Activated CD4-positive, alpha-beta memory T cell treated with anti-CD3 and anti-CD28 coated beads, Interleukin-2, amount 10 ng/mL, durations not matched to agents 7 days and 5 days (primary cell): ENCODE results near the gene ELANE. TPM values are rescaled to one million over a fixed set of nuclear protein-coding genes. Genes with fewer than 3 reads are reported as not detected.
"Not testable (repeated sequence)": the region's sequence is repeated elsewhere in the genome, so short reads cannot be mapped to it uniquely, and the experiment has no call there.

ENCODE experiments used
- CTCF ChIA-PET: fragments of 350-600 bp; sonication (Branson Sonifier 250); formaldehyde crosslinking; loops from one replicate; lab custom pipeline; 2021; ENCODE audit warnings: antibody characterized with exemption, inconsistent platforms; lab: Charles Lee
- POLR2A ChIA-PET: fragments of 350-600 bp; sonication (Branson Sonifier 250); formaldehyde crosslinking; loops from one replicate; lab custom pipeline; 2021; ENCODE audit warnings: antibody characterized with exemption; lab: Charles Lee
- DNase-seq: peaks from one replicate; pipeline ENCODE4 v3.0.0-alpha.2; 2020
- H3K27ac Mint-ChIP-seq: one replicate; pipeline ENCODE4 v1.8.0; 2021; ENCODE audit warnings: mild to moderate bottlenecking, mixed read lengths
- H3K27me3 Mint-ChIP-seq: one replicate; pipeline ENCODE4 v1.8.0; 2021; ENCODE audit warnings: mixed read lengths
- H3K36me3 Mint-ChIP-seq: one replicate; pipeline ENCODE4 v1.8.0; 2021; ENCODE audit warnings: low read depth, mixed read lengths
- H3K4me1 Mint-ChIP-seq: one replicate; pipeline ENCODE4 v1.8.0; 2021; ENCODE audit warnings: mixed read lengths
- H3K4me3 Mint-ChIP-seq: one replicate; pipeline ENCODE4 v1.8.0; 2021; ENCODE audit warnings: mild to moderate bottlenecking, mixed read lengths
- H3K9me3 Mint-ChIP-seq: one replicate; pipeline ENCODE4 v1.8.0; 2021; ENCODE audit warnings: mixed read lengths
- total RNA-seq, 2 experiments: library from RNA; stranded (reverse); gene quantifications; one replicate each; pipeline ENCODE4 v1.2.3, GENCODE V29; 2021

Gene ELANE
- total RNA-seq, 2 experiments from 2014 or later, result not detected

DNA sequence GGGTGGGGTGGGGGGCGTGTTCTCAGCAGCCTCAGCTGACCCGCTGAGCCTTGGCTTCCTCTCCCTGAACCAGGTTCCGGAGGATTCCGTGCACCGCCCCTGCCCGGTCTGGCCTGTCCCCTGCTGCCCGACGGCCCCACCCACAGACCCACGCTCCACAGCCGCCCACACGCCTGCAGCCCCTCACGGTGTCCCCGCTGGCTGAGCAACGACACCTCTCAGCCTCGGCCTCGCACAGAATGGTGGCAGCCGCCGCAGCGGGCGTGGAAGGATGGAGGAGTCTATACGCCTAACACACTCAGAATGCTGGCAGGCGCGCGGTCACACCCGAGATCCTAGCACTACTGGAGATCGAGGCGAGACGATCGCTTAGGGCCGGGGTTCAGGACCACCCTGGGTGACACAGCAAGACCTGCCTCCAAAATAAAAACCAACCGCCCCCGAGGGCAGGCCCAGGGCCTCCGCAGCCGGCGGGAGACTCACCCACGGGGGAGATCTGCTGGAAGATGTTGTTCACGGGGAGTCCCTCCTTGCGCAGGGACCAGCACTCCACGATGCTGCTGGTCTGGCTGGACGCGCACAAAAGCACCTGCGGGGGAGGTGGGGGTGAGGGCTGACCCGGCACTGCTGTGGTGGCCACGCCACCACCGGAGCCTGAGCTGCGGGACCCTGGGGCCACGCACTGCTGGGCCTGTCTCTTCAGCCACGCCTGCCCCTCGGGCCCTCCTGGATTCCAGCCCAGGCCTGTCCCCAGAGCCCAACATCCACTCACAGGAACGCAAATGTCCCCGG, 32.5 kb downstream of the ELANE start:
- no peaks in the 10 kb centered on the region for H3K4me1 Mint-ChIP-seq
- no peak overlapping the region for H3K4me3 Mint-ChIP-seq
- ChIA-PET POLR2A (no interaction called here), CTCF (no interaction called here)
- no peaks in the 10 kb centered on the region for H3K9me3 Mint-ChIP-seq
- no peaks in the 10 kb centered on the region for H3K27me3 Mint-ChIP-seq
- no peak overlapping the region for H3K27ac Mint-ChIP-seq
- no peak for DNase-seq
- H3K36me3 Mint-ChIP-seq, result peaks cover 24% of the 10 kb centered on the region

DNA sequence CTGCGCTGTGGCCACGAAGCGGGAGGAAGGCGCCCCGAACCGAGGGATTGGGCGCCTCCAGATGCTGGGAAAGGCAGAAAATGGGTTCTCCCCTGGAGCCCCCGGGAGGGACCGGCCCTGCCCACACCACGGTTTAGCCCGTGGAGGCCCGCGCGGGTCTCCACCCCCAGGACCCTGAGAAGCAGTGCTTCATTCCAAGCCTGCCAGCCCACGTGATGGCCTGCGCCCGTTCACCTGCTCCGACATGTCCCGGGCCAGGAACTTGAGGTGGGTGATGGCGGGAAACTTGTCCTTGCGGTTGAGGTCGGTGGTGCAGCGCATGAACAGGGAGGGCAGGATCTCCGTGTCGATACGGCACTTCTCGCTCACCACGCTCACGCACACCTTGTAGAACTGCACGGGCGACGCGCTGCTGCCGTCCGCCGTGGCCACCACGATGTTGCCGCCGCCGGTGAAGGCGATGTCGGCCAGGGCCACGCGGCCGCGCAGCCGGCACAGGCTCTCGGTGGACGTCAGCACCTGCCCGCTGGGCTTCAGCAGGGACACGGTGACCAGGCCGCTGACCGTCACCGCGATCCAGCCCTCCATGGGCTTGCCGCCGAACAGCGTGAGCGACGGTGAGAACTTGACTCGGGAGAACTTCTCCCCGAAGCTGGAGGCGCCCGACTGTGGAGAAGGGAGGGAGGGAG, 33.6 kb downstream of the ELANE start:
- Mint-ChIP-seq H3K36me3 (peaks cover 26% of the 10 kb centered on the region), H3K9me3 (no peaks in the 10 kb centered on the region), H3K27ac (no peak overlapping the region), H3K4me3 (no peak overlapping the region), H3K27me3 (no peaks in the 10 kb centered on the region), H3K4me1 (no peaks in the 10 kb centered on the region)
- no peak for DNase-seq
- POLR2A ChIA-PET, result no interaction called here
- CTCF ChIA-PET, result no interaction called here

DNA sequence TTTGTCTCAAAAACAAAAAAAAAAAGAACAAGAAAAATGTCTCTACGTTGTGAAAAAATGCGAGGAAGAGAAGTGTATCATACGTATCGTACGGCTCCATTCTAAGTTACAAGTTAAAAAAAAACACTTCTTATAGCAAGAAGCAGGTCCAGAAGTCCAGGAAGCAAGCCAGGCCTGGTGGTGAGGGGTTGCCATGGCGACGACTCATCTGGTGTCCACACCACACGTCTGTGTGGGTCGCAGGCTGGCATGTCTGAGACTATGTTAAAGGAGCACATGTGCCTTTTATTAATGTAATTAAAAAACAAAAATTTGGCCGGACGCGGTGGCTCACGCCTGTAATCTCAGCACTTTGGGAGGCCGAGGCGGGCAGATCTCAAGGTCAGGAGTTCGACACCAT, 35.0 kb downstream of the ELANE start:
- CTCF ChIA-PET, result no interaction called here
- H3K9me3 Mint-ChIP-seq, result no peaks in the 10 kb centered on the region
- no peaks in the 10 kb centered on the region for H3K27me3 Mint-ChIP-seq
- POLR2A ChIA-PET, result no interaction called here
- H3K36me3 Mint-ChIP-seq, result peaks cover 14% of the 10 kb centered on the region
- peaks cover 6% of the 10 kb centered on the region for H3K4me1 Mint-ChIP-seq
- DNase-seq, result no peak
- H3K4me3 Mint-ChIP-seq, result no peak overlapping the region
- H3K27ac Mint-ChIP-seq, result no peak overlapping the region

DNA sequence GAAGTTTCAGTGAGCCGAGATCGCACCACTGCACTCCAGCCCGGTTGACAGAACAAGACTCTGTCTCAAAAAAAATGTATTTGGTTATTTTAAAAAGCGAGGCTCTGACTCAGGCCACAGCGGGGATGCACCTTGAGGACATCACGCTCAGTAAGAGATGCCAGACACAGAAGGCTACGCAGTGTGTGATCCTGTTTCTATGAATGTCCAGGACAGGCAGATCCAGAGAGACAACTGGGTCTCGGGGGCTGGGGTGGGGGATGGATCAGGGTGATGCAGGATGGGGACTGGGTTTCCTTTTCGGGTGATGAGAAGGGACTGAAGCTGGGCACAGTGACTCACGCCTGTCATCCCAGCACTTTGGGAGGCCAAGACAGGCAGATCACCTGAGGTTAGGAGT, 35.5 kb downstream of the ELANE start:
- ChIA-PET POLR2A (no interaction called here), CTCF (no interaction called here)
- H3K4me1 Mint-ChIP-seq, result peaks cover 8% of the 10 kb centered on the region
- H3K4me3 Mint-ChIP-seq, result no peak overlapping the region
- no peak for DNase-seq
- peaks cover 11% of the 10 kb centered on the region for H3K36me3 Mint-ChIP-seq
- H3K9me3 Mint-ChIP-seq, result no peaks in the 10 kb centered on the region
- no peaks in the 10 kb centered on the region for H3K27me3 Mint-ChIP-seq
- H3K27ac Mint-ChIP-seq, result no peak overlapping the region

DNA sequence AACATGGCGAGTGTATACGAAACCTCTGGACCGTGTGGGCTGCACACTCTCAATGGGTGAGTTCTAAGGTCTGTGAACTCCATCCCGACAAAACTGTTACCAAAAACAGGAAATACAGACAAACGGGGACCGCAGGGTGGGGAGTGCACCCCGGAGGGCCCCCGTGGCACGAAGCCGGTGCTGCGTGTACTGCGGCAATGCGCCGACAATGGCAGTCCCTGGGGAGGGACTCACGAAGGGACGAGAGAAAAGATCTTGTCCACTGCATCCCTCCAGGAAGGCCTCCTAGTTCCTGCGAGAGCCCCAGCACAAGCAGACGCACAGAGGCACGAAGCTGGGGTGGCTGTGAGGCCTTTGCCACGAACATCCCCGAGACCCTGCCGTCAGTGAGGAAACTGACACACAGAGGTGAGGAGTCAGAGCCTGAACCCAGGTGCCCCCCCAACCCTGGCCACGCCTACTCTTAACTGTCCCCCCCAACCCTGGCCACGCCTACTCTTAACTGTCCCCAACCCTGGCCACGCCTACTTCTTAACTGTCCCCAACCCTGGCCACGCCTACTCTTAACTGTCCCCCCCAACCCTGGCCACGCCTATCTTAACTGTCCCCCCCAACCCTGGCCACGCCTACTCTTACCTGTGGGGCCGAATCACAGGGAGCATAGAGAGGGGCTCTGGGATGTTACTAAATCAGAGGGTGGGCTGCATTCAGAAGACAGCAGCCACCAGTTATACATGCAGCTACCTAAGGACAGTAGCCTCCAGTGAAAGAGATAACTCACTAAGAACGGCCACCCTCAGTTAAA, 36.7 kb downstream of the ELANE start:
- no peak for DNase-seq
- CTCF ChIA-PET, result no interaction called here
- Mint-ChIP-seq H3K27me3 (no peaks in the 10 kb centered on the region), H3K36me3 (peaks cover 12% of the 10 kb centered on the region), H3K27ac (no peak overlapping the region), H3K9me3 (no peaks in the 10 kb centered on the region), H3K4me3 (no peak overlapping the region), H3K4me1 (peaks cover 16% of the 10 kb centered on the region)
- POLR2A ChIA-PET, result no interaction called here

DNA sequence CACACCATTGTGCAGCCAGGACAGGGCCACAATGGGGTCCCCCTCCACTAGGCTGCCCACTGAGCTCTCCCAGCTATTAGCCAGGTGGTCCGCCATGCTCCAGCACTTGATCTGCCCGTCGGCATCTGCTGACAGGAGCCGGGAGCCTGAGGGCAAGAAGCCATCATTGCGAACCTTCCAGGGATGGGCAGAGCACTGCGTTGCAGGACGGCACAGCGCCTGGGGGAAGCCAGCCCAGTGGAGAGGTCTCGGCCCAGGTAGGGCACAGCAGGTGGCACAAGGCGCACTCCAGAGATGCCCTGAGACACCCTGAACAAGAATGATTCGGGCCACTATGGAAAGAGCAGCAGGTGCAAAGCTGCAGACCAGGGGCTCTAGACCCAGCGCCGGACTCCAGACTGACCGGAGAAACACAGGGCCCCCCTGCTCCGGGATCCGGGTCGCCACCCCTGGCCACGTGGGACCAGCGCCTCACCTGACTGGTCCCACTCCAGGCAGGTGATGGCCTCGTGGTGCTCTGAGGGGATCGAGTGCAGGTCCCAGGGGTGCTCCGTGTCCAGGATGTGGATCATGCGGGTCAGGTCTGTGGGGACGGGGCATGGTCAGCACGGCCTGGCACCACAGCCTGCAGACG, 37.7 kb downstream of the ELANE start:
- Mint-ChIP-seq H3K27me3 (no peaks in the 10 kb centered on the region), H3K36me3 (peaks cover 12% of the 10 kb centered on the region), H3K9me3 (no peaks in the 10 kb centered on the region), H3K4me3 (no peak overlapping the region), H3K4me1 (peaks cover 19% of the 10 kb centered on the region), H3K27ac (no peak overlapping the region)
- CTCF ChIA-PET, result no interaction called here
- POLR2A ChIA-PET, result no interaction called here
- no peak for DNase-seq

DNA sequence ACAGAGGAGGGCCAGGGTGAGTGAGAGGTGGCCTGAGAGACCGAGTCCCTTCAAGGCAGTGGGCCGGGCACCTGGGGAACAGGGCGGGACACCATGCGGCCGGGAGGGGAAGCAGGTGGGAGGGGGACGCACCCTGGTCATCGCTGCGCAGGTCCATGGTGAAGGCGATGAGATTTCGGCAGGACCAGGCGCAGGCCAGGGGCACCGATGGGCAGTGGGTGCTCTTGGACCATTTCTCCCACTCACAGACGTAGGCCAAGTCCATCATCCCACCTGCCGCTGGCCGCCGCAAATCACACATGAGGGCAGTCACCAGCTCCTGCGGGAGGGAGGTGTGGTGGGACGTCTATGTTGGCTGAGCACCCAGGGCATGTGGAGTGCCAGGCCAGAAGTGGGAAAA, 38.7 kb downstream of the ELANE start:
- no peaks in the 10 kb centered on the region for H3K9me3 Mint-ChIP-seq
- no peak for DNase-seq
- H3K4me1 Mint-ChIP-seq, result peaks cover 19% of the 10 kb centered on the region
- CTCF ChIA-PET, result no interaction called here
- H3K27ac Mint-ChIP-seq, result peak overlapping the region; percentile 72
- peaks cover 12% of the 10 kb centered on the region for H3K36me3 Mint-ChIP-seq
- POLR2A ChIA-PET, result no interaction called here
- H3K27me3 Mint-ChIP-seq, result no peaks in the 10 kb centered on the region
- peak overlapping the region; percentile 61 for H3K4me3 Mint-ChIP-seq

DNA sequence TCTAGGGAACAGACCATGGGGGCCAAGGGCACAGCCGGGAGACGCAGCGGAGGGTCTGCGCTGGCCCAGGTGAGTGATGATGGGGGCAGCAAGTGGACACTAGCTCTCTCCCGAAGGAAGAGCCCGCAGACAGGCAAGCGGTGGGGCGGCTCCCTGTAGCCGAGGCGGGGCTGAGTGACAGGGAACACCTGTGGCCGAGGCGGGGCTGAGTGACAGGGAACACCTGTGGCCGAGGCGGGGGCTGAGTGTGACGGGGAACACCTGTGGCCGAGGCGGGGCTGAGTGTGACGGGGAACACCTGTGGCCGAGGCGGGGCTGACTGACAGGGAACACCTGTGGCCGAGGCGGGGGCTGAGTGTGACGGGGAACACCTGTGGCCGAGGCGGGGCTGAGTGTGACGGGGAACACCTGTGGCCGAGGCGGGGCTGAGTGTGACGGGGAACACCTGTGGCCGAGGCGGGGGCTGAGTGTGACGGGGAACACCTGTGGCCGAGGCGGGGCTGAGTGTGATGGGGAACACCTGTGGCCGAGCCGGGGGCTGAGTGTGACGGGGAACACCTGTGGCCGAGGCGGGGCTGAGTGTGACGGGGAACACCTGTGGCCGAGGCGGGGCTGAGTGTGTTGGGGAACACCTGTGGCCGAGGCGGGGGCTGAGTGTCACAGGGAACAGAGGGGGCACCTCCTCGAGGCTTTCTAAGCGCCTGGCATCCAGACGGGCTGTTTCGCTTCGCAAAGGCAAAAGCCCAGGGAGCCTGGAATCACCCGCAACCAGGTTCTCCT, 39.5 kb downstream of the ELANE start:
- H3K27me3 Mint-ChIP-seq, CTCF ChIA-PET, H3K9me3 Mint-ChIP-seq, DNase-seq: not testable (repeated sequence)
- H3K4me1 Mint-ChIP-seq, result peaks cover 19% of the 10 kb centered on the region
- H3K27ac Mint-ChIP-seq, result peak overlapping the region; percentile 72
- POLR2A ChIA-PET, result interaction anchor here (1.9 kb wide), 1 partner anchor 10 kb away, joined by 14 read pairs; no protein-coding TSS in a partner anchor
- peak overlapping the region; percentile 79 for H3K4me3 Mint-ChIP-seq
- peaks cover 17% of the 10 kb centered on the region for H3K36me3 Mint-ChIP-seq

DNA sequence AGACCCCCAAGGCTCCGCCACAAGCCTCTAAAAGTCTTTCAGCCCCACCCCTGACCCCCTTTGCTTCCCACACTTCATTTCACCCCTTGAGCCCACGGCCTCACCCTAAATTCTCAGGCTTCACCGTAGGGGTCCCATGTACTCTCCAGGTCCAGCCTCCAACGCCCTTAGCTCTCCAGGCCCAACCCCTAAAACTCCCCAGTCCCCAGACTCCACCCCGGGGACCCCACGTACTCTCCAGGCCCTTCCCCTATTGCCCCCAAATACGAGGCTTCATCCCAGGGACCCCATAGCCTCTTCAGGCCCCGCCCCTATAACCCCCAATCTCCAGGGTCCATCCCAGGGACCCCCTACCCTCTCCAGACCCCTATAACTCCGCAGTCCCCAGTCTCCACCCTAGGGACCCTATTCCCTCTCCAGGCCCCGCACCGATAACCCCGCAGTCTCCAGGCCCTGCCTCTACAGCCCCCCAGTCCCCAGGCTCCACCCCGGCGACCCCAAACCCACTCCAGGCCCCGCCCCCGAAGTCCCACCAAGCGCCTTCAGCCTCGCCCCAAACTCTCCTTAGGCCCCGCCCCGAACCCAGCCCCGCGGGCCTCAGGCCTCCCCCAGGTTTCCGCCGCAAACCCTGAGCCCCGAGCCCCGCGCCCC, 40.3 kb downstream of the ELANE start:
- ChIA-PET CTCF (interaction anchor here (0.8 to 2.0 kb wide), 5 partner anchors 17 to 128 kb away, joined by 4 to 17 read pairs (median 7); partner anchors contain the start of gene WDR18), POLR2A (interaction anchor here (0.8 to 5.0 kb wide), 10 partner anchors 10 to 381 kb away, joined by 3 to 79 read pairs (median 8); partner anchors contain the start of genes R3HDM4 and TMEM259)
- no peaks in the 10 kb centered on the region for H3K9me3 Mint-ChIP-seq
- H3K4me3 Mint-ChIP-seq, result peak overlapping the region; percentile 79
- H3K27ac Mint-ChIP-seq, result peak overlapping the region; percentile 78
- DNase-seq, result no peak
- H3K4me1 Mint-ChIP-seq, result peaks cover 19% of the 10 kb centered on the region
- H3K27me3 Mint-ChIP-seq, result no peaks in the 10 kb centered on the region
- H3K36me3 Mint-ChIP-seq, result peaks cover 23% of the 10 kb centered on the region

DNA sequence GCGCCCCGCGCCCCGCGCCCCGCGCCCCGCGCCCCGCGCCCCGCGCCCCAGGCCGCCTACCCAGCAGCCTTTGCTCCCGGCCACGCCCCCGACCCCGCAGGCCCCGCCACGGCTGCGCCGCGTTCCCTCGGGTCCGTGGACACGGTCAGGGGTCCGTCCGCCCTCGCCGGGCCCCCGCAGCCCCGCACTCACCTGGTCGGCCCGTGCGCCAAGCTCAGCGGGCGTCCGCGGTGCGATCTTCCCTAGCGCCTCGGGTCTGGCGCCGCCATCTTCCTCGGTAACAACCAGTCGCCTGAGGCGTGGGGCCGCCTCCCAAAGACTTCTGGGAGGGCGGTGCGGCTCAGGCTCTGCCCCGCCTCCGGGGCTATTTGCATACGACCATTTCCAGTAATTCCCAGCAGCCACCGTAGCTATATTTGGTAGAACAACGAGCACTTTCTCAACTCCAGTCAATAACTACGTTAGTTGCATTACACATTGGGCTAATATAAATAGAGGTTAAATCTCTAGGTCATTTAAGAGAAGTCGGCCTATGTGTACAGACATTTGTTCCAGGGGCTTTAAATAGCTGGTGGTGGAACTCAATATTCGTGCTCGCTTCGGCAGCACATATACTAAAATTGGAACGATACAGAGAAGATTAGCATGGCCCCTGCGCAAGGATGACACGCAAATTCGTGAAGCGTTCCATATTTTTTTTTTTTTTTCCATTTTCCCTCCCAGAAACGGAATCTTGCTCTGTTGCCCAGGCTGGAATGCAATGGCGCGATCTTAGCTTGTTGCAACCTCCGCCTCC, 41.0 kb downstream of the ELANE start, which contains the start of the genes MED16 and RNU6-9:
Gene MED16 (minus strand): TSS at position 294 of the 796 bp plus-strand sequence. CDS start 2,056 bp downstream, outside the sequence.
Gene RNU6-9 (plus strand): TSS at position 591 of the 796 bp plus-strand sequence.
- Mint-ChIP-seq H3K9me3 (no peaks in the 10 kb centered on the region), H3K27ac (peak within 1 kb of the TSS; percentile 93), H3K4me3 (peak within 1 kb of the TSS; percentile 82), H3K36me3 (peaks cover 20% of the 10 kb centered on the region), H3K4me1 (peaks cover 19% of the 10 kb centered on the region), H3K27me3 (no peaks in the 10 kb centered on the region)
- CTCF ChIA-PET, result interaction anchor here (0.6 to 2.0 kb wide), 8 partner anchors 16 to 352 kb away, joined by 3 to 17 read pairs (median 4); partner anchors contain the start of gene WDR18
- POLR2A ChIA-PET, result interaction anchor here (0.8 to 5.0 kb wide), 14 partner anchors 10 to 381 kb away, joined by 3 to 79 read pairs (median 4); partner anchors contain the start of genes R3HDM4, RNF126 and TMEM259
- DNase-seq, result peak; percentile 93

DNA sequence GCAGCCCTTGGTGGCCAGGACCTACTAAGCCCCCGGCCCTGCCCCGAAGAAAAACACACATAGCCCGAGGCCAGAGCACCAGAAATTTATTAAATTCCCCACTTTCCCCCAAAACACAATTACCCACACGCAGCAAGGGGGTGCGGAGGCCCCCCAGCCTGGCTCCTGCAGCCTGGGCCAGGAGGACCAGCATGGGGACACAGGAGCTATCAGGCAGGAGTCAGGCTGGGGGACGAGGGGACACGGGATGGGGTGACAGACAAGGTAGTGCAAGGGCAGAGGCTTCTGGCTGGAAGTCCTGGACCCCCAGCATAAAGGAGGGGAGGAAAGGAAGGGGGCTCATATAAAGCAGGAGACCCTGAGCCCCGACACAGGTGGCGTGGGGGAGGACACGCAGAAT, 44.3 kb downstream of the ELANE start:
- ChIA-PET CTCF (no interaction called here), POLR2A (interaction anchor here (5.0 kb wide), 1 partner anchor 11 kb away, joined by 79 read pairs; no protein-coding TSS in a partner anchor)
- DNase-seq, result no peak
- Mint-ChIP-seq H3K27ac (peak overlapping the region; percentile 44), H3K36me3 (peaks cover 24% of the 10 kb centered on the region), H3K9me3 (no peaks in the 10 kb centered on the region), H3K4me1 (peaks cover 20% of the 10 kb centered on the region), H3K4me3 (no peak overlapping the region), H3K27me3 (no peaks in the 10 kb centered on the region)
